GM12891 (cell line): ENCODE data around the gene BHLHA15.
"Not testable (repeated sequence)": the region's sequence is repeated elsewhere in the genome, so short reads cannot be mapped to it uniquely, and the experiment has no call there.

Experiments used
- DNase-seq: peaks from one replicate; pipeline ENCODE4 v3.0.0; 2011; ENCODE audit warnings: low spot score; ENCODE audit not compliant: insufficient read length
- FAIRE-seq: peaks from 2 replicates; lab custom pipeline; 2011; peaks lifted over from hg19 to GRCh38; lab: Jason Lieb, UNC
- PAX5 ChIP-seq: IDR thresholded peaks from 2 replicates; pipeline ENCODE4 v1.6.1; 2011; ENCODE audit warnings: low read length, moderate library complexity, mild to moderate bottlenecking; ENCODE audit not compliant: insufficient read depth, severe bottlenecking
- POLR2A ChIP-seq: IDR thresholded peaks from 2 replicates; pipeline ENCODE4 v1.6.1; 2011; ENCODE audit warnings: low read depth, low read length, control low read depth
- POLR2AphosphoS5 ChIP-seq: IDR thresholded peaks from 2 replicates; pipeline ENCODE4 v1.6.1; 2011; ENCODE audit warnings: low read depth, low read length, control low read depth
- POU2F2 ChIP-seq: IDR thresholded peaks from 2 replicates; pipeline ENCODE4 v1.6.1; 2011; ENCODE audit warnings: low read depth, mild to moderate bottlenecking, control low read depth, low read length, moderate library complexity
- SPI1 ChIP-seq: IDR thresholded peaks from 2 replicates; pipeline ENCODE4 v1.6.1; 2011; ENCODE audit warnings: low read depth, low read length, control low read depth
- TAF1 ChIP-seq: IDR thresholded peaks from 2 replicates; pipeline ENCODE4 v1.6.1; 2011; ENCODE audit warnings: low read depth, low read length, control low read depth

Gene BHLHA15

DNA sequence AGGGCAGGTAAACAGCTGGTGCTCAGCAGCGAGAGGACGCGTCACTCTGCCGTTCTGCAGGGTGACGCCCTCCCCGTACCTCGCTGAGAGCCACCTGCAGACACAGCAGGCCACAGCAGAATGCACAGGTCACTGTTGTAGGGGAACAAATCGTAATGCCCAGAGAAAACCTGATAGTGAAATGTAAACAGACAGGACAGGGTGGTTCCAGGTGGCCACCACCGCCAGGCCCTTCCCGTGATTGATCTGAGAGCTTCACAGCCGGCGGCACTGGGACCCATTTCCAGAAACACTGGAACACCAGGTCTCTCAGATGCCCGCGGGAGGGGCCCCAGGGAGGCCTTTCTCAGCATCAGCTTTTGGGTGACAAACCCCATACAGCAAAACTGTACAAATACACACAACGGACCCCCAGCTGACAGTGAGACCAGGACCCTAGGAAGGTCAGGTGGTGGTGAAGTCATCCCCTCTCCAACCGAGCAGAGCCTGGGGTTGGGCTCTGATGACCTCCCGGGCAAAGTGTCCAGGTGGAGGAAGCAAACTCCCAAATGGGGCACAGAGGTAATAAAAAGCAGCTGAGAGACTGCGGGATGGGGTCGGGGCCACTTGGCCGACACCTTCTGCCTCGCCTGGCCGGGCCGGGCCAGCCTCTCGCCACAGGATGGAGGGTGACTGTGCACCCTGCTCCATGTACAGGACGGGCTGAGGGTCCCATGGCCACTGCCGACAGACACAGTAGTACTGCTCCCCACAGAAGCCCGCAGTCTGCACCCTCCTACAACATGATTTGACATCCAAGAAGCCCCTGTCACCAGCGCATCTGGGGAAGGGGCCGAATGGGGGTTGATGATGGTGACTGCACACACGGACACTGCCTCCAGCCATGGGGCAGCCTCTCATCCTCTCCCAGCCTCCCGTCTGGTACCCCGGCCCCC is 4.6 kb downstream of the BHLHA15 start:
- TF ChIP-seq POLR2A = no peak
- TF ChIP-seq PAX5 = no peak
- no peak for TF ChIP-seq POLR2AphosphoS5
- no peak for TF ChIP-seq SPI1
- TF ChIP-seq POU2F2 = no peak
- no peak for TF ChIP-seq TAF1
- DNase-seq (no peak), FAIRE-seq (no peak)

DNA sequence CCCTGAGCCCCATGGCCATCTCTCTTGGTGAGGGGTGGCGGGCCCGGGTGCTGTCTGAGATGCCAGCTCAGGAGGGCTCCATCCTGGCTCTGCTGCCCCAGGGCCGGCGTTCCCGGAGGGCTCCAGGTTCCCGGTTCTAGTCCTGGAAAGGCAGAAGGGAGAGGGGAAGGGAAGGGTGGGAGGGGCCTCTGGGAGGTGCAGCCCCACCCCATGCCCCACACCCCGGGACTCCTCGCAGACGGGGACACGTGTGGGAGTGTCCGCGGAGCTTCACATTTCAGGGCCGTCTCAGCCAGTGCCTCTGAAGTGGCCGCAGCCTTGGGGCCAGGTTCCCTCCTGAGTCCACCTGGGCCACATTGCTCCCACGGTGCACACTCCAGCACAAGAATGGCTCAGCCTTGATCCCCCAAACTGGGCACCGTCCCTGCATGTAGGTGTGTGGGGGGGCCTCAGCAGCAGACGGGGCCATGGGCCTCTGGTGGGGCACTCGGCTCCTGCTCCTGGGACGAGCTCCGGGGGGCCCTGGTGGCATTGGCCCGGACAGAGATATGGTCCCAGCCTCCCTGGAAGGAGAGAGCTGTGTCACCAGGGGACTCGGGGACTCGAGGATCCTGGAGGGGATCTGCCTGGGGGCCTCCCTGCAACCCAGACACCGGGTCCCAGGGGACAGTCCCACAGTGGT is 5.8 kb downstream of the BHLHA15 start:
- TF ChIP-seq PAX5 (no peak), SPI1 (no peak), TAF1 (no peak), POLR2AphosphoS5 (no peak)
- DNase-seq = no peak
- FAIRE-seq = no peak

GRCh38 chr7:98217623-98218582 is 6.7 kb downstream of the BHLHA15 start:
- TF ChIP-seq POU2F2 = no peak
- TF ChIP-seq SPI1 = peak; percentile 94
- DNase-seq = no peak

GRCh38 chr7:98219382-98219781 is 8.1 kb downstream of the BHLHA15 start:
- FAIRE-seq, DNase-seq: not testable (repeated sequence)

More at GRCh38 chr7:98217623-98218582, 6.7 kb downstream of the BHLHA15 start:
- no peak for FAIRE-seq

DNA sequence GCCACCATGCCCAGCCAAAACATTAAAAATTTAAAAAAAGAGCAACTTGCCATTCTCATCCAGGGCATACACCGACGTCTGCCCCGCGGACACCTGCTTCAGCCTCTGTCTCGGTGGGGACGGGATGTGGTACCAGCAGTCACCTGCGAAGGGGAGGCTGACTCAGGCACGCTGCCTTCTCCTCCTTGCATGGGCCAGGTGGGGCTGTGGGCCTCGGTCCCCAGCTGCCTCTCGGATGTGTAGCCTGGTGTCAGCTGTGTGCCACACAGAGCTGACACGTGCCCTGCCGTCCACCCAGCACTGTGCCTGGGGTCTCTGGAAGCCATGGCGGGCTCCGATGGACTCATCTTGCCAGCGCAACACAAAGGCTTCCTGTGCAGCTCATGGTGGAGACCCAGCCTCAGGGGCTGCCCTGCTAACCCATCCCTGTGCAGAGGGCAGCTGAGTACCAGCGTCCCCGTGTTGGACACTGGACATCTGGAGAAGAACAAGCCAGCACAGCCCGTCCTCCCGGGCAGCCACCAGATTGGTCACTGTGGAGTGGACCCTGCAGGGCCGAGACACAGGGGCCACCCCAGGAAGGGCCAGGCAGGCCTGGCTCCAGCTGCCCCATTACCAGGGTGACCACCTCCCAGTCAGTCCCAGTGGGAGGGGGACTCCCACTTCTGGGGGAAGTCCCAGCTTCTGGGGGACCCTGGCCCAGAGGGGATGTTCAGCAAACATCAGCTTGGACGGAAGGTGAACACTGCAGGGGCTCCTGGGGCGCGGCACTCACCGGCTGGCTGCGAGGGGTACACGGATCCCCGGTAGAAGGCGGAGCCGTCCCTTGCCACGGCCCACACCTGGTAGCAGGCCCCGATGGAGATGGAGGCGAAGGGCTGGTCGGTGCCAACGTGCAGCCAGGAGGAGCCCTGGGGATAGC is 10.6 kb downstream of the BHLHA15 start:
- TF ChIP-seq TAF1 (no peak), SPI1 (no peak), POLR2A (no peak)
- DNase-seq (peak; percentile 20), FAIRE-seq (no peak)

GRCh38 chr7:98222533-98223195 is 11.4 kb downstream of the BHLHA15 start:
- TF ChIP-seq POLR2A (no peak), TAF1 (no peak), SPI1 (no peak), POU2F2 (no peak), POLR2AphosphoS5 (no peak), PAX5 (no peak)
- no peak for DNase-seq
- FAIRE-seq = no peak

DNA sequence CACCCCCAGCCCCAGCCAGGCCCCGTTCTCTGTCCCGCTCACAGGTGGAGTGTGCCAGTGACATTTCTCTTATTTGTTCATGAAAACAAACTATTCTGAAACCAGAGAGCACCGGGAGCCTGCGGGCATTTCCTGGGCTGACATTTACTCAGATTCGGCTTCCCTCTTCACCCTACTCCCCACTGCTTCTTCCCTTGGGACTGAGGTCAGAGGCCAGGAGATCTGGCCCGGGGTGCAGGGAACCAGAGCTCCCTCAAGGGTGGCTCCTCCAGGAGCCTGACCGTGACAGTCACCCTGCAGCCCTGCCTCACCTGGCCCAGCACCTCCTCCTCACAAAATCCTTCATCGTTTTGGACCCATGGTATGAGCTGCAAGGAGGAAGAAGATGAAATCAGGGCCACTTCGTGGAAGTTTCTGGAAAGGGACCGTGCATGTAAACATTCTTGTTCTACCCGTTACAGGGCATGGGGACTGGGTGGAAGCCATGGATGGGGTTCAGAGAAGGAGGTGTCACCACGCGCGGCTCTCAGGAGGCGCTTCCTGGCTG is 12.2 kb downstream of the BHLHA15 start:
- FAIRE-seq = no peak
- no peak for TF ChIP-seq POLR2A
- TF ChIP-seq PAX5 = no peak
- no peak for TF ChIP-seq SPI1
- no peak for TF ChIP-seq TAF1
- TF ChIP-seq POU2F2 = no peak
- no peak for TF ChIP-seq POLR2AphosphoS5
- DNase-seq = no peak
